GM12801 (cell line): Measurements from ENCODE around the gene MRPL18.

Experiments
- TF ChIP-seq, protein P1 (sequence below): IDR thresholded peaks from one replicate; pipeline ENCODE4 v1.5.1; 2011; ENCODE audit warnings: control low read depth; ENCODE audit not compliant: insufficient read length; ENCODE audit errors: extremely low read depth

Gene MRPL18

DNA sequence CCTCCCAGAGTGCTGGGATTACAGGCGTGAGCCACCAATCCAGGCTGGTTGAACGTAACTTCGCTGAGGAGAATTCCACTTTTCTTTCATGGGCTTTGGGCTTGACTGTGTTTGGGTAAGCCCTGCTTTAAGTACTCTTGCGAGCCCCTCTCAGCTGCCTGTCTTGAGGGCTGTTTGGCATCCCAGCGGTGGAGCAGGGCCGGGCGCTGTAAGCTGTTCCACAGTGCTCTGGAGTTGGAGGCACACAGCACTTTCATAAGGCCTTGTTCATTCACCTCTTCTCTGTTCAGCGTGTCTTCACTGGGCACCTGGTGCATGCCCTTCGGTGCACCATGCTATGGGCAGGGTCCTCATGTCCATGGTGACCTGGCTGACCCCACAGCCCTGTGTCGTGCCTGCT lies 31.5 kb downstream of the MRPL18 start:
- TF ChIP-seq, protein P1, sequence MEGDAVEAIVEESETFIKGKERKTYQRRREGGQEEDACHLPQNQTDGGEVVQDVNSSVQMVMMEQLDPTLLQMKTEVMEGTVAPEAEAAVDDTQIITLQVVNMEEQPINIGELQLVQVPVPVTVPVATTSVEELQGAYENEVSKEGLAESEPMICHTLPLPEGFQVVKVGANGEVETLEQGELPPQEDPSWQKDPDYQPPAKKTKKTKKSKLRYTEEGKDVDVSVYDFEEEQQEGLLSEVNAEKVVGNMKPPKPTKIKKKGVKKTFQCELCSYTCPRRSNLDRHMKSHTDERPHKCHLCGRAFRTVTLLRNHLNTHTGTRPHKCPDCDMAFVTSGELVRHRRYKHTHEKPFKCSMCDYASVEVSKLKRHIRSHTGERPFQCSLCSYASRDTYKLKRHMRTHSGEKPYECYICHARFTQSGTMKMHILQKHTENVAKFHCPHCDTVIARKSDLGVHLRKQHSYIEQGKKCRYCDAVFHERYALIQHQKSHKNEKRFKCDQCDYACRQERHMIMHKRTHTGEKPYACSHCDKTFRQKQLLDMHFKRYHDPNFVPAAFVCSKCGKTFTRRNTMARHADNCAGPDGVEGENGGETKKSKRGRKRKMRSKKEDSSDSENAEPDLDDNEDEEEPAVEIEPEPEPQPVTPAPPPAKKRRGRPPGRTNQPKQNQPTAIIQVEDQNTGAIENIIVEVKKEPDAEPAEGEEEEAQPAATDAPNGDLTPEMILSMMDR: no peak

DNA sequence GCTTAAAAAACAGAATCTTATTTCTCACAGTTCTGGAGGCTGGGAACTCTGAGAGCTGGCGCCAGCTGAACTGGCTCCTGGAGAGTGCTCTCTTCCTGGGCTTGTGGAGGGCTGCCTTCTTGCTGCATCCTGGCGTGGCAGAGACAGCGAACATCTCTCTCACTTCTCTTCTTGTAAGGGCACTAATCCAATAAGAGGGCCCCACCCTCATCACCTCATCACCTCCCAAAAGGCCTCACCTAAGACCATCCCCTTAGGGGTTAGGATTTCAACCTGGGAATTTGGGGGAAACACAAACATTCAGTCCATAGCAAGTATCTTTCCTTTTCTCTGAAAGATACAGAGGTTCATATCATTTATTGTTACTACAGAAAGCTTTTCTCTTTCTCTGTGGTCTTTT lies 33.7 kb downstream of the MRPL18 start:
- TF ChIP-seq, protein P1: no peak

GRCh38 chr6:159826004-159826403 lies 35.7 kb downstream of the MRPL18 start:
- TF ChIP-seq, protein P1: no peak

DNA sequence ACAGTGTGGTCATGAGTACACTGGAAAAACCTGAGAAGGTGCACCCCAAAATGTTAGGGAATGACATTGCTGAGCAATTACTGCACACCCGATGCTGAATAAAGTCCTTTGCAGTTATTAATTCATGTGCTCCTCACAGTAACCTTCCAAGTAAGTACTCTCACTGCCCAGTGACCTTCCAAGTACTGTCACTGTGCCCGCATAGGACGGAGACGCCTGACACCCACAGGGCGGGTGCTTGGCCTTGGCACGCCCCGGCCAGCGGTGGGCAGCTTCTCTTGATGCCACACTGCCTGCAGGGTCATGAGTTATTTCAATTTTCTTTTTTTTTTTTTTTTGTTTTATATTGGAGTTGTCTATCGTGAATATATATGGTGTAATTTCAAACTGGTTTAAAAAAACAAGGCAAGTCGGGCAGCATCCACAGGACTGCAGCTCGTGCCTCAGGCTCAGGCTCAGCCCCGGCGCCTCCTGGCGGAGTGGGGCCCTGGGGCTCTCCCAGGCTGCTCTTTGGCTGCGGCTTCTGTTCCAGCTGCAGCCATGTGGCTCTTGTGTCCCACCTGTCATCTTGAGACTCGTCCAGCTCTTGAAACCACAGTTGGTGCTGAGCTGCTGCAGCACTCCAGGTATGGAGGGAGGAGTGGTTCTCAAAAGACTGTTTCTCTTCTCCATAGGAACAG lies 36.8 kb downstream of the MRPL18 start:
- TF ChIP-seq, protein P1: no peak

DNA sequence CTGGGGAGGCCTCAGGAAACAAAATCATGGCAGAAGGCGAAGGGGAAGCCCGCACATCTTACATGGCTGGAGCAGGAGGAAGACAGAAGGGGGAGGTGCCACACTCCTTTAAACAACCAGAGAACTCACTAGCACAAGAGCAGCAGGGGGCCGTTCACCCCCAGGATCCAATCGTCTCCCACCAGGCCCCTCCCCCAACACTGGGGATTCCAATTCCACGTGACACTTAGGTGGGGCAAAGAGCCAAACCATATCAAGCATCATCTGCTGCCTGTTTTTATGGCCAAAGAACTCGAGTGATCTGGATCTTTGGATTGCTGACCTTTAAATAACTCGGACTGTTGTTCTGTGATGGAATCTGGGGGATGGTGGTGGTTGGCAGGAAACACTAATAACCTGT lies 37.8 kb downstream of the MRPL18 start:
- TF ChIP-seq, protein P1: no peak

- TF ChIP-seq, protein P1: no peak
Observed at GRCh38 chr6:159829526-159829925, 39.3 kb downstream of the MRPL18 start.

GRCh38 chr6:159830501-159831372 lies 40.5 kb downstream of the MRPL18 start:
- TF ChIP-seq, protein P1: no peak
